Dedifferentiated amniotic fluid mesenchymal stem cell (primary cell): Measurements from ENCODE around the gene ZNF208.
"Not testable (repeated sequence)": the region's sequence is repeated elsewhere in the genome, so short reads cannot be mapped to it uniquely, and the experiment has no call there.

ENCODE experiments used
- DNase-seq: peaks from one replicate; pipeline ENCODE4 v3.0.0-alpha.2; 2016; ENCODE audit errors: extremely low spot score

ZNF208 gene

DNA sequence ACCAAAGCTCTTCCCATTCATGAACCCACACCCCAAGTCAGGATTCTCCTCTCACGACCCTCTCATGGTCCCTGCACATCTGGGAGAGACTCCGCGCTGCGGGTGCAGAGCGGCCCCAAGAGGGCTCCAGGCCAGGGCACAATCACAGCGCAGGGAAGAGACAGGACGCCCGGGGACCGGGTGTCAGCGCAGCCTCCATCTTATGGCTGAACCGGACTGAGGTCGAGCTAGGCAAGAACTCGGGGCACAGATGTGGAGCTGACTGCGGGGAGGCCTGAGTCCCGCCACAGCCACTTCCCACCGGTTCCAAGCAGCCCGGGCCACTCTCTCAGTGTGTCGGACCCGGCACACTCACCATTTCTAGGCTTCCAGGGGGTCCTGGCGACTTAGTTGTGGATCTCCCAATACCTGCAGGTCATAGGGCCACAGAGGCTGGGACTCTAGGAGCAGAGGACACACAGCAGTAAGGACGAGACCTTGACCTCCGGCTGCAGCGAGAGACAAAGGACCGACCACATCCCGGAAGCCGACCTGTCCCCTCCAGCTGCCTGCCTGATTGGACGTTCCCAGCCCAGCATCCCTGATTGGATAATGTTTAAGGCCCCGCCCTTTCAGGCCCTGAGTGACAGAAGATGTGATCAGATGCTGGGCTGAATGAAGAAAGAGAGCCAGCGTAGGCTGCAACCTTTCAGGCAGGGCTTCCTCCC is at the start of gene ZNF208:
TSS of gene ZNF208 (minus strand) at position 507 of the 707 bp plus-strand sequence. CDS start at position 358, 149 bp downstream.
- DNase-seq: not testable (repeated sequence)

DNA sequence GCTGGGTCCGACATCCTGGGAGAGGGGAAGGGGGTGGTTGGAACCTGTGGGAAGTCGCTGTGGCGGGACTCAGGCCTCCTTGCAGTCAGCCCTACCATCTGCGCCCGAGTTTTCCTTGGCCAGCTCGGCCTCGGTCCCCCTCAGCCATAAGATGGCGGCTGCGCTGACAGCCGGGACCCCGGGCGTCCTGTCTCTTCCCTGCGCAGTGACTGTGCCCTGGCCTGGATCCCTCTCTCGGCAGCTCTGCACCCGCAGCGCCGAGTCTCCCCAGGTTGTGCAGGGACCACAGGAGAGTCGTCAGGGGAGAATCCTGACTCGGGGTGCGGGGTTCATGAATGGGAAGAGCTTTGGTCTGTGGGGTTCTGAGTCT is 41.9 kb upstream of the ZNF208 start:
- DNase-seq: no peak

DNA sequence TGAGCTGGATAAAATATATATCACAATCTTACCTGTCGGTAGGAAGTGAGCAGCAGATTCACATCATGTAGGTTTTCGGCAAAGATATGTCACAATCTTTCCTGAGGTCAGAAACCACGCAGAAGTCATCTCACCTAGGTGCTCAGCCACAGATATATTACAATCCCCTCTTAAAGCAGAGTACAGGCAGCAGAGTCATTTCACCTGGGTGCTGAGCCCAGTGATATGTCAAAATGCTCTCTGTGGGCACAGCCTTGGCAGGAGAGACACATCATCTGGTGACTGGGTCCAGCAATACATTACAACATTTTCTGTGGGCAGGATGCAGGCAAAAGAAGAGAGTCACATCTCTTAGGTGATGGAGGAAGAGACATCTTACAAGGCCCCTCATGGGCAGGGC is 30.4 kb upstream of the ZNF208 start:
- not testable (repeated sequence) for DNase-seq

DNA sequence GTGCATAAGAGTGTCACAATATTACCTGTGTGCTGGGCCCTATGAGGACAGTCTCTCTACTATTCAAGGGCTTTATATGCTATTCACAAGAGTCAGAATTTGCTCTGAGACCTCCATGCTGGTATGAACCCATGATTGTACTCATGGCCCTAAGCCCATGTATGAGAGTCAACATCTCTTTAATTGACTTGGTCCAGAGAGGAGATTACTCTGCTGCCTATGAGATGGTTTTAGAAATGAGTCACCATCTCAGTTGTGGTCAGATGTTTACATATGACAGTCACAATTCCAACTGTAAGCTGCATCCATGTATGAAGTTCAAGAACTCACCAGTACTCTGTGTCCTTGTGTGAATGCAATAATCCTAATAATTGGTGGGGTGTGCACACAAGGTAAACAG is 19.9 kb upstream of the ZNF208 start:
- no peak for DNase-seq

DNA sequence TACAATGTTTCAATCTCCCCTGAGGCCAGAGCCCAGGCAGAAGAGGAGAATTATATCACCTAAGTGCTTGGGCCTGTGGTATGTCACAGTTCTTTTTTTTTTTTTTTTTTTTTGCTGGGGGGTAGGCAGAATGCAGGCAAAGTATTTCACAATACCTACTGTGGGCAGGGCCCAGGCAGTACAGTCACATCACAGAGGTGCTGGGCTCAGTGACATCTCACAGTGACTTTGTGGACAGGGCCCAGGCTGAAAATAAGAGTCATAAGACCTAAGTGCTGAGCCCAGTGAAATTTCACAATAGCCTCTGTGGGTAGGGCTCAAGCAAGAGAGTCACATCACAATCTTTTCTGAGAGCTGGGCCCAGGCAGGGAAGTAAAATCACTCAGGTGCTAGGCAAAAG is 15.9 kb upstream of the ZNF208 start:
- DNase-seq: no peak

DNA sequence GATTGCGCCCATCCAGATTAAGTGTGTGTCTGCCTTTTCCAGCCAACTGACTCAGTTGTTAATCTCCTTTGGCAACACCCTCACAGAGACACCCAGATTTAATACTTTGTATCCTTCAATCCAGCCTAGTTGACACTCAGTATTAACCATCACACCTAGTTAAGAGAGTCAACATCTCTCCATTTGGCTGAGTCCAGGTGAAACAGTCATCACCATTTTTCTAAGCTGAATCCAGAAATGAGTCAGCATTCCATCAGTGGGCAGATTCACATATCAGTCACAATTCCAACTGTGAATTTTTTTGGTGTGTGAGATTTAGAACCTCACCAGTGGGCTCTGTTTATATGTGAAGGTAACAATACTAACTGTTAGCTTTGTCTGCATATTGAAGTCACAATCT is 14.8 kb upstream of the ZNF208 start:
- not testable (repeated sequence) for DNase-seq

DNA sequence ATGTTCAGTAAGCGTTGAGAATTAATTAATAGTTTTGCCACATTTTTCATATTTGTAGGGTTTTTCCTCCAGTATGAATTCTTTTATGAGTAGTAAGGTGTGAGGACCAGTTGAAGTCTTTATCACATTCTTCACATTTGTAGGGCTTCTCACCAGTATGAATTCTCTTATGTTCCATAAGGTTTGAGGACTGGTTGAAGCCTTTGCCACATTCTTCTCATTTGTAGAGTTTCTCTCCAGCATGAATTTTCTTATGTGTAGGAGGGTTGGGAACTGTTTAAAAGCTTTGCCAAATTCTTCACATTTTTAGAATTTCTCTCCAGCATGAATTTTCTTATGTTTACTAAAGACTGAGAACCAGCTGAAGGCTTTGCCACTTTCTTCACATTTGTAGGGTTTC is 40.3 kb downstream of the ZNF208 start:
- no peak for DNase-seq

DNA sequence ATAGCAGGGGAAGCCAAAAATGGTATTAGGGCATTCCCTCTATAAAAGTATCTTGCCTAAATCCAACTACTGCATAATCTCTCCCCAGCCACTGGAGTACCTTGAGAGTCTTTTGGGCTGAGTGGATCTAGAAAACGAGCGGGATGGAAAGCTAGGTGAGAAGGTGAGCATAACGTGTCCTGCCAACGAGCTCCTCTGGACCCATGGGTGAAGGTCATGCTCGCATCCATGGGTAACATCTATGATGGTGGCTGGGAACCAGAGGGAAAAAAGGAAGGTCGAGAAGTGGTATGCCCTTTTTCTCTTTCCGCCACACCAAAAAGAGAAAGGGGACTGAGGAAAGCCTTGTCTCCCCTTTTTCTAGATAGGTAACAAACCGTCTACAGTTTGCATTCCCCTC is 63.0 kb downstream of the ZNF208 start:
- DNase-seq: no peak

DNA sequence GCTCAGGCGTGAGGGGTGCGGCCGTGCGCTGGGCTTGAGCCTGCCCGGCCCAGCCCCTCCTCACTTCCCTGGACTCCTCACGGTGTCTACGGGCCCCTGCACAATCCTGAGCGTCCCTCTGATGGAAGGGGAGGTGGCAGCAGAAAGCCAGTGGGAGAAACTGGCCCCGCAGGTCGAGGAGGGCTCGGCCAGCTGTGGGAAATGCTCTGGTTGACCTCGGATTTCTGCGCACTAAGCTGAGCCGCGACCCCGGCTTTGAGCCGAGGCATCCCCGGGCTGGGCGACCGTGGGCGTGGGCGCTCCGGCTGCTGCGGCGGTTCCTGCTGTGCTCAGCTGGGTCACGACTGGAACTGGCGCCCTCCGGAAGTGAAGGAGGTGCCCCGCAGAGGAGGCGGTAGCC is 70.1 kb downstream of the ZNF208 start:
- no peak for DNase-seq

DNA sequence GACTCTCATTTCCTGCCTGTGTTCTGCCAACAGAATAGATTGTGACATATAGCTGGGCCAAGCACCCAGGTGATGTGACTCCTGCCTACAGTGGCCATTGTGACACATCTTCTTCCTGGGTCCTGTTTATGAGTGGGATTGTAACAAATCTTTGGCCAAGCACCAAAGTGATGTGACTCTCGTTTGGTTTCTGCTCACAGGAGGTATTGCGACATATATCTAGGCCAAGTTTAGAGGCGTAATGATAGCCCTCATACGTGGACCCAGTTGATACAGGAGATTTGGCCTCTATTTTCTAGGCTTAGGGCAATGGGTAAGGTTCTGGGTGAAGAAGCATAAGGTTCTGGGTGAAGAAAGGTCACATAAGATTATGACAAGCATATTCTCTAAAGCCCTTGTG is 76.2 kb downstream of the ZNF208 start:
- DNase-seq: no peak

DNA sequence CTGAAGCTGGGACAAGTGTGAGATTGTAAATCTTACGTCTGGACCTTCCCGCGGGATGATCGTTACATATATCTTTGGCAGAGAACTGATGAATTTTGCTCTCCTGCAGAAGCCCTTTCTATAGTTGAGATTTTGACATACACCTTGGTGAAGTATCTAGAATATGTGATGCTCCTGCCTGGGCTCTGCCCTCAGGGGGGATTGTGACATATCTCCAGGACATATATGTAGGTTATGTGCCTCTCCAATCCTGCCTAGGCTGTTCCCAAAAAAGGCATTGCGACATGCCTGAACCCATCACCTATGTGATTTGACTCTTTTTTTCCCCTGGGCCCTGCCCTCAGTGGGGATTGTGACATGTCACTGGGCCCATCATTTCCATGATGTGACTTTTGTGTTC is 76.6 kb downstream of the ZNF208 start:
- DNase-seq: no peak

DNA sequence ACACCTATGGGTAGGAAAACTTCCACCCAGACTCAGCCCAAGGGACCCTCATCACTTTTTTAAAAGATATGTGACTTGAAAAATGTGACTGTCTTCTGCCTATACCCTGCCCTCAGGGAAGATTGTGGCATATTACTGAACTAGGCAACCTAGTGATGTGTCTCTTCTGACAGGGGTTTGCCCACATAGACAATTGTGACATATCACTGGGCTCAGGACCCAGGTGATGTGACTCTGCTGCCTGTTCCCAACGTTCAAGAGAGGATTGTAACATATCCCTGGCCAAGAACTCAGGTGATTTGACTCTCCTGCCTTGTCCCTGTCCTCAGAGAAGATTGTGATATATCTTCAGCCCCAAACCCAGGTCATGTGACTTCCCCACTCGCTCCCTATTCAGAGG is 88.5 kb downstream of the ZNF208 start:
- no peak for DNase-seq

DNA sequence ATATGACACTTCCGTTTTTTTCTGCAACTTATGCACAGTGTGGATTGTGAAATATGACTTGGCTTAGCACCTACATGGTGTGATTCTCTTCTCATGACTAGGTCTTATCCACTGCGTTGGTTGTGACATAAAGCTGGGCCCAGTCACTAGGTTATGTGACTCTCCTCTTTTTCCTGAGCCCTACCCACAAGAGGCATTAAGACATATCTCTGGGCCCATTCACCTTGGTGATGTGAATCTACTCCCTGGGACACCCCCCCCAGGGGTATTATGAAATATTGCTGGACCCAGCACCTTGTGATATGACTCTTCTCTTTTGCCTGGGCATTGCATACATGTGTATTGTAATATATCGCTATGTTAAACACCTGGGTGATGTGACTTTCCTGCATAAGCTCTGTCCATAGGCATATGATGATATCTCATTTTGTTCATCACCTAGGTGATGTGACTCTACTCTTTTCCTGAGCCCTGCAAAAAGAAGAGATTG is 89.0 kb downstream of the ZNF208 start:
- no peak for DNase-seq

DNA sequence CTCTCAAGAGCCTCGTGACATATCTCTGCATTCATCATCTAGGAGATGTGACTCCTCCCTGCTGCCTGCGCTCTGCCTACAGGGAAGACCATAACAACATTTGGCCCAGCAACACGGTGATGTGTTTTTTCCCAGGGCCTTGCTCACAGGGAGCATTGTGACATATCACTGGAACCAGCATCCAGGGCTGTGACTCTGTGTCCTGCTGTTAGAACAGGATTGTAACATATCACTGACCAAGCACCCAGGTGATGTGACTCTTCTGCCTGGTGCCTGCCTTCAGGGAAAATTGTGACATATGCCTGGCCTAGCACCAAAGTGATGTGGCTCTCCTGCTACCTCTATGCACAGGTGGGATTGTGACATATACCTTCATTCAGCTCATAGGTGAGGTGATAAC is 95.3 kb downstream of the ZNF208 start:
- DNase-seq: no peak

DNA sequence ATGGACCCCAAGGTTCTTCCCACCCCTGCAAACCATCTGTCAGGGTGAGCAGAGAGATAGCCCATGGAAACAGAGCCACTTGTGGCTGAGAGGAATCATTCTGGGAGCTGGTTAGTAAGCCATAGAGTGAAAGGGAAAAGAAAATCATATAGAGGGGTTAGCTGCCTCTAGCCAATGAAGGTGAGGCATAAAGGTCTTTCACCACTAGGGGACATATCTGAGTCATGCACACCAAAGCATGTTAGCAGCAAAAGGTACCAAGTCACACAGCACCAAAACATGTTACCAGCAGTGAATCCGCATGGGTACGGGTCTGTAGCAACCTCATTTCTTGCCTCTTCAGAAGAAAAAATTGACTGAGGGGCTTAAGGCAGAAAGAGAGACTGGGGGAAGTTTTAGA is 98.1 kb downstream of the ZNF208 start:
- DNase-seq: no peak

DNA sequence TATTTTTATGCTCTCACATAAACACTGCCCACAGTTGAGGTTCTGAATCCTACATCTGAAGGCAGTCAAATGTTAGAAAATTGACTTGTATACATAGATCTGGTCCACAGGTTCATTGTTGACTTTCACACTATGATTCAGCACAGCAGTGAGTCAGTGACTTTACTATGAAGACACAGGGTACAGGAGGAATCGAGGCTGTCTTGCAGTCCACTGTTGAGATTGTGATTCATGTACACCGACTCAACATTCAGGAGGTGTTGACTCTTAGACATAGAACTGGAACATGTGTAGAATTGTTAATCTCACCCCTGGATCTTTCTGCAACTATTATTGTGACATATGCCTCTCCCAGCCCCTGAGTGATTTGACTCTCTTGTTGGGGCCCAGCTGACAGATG is 100.4 kb downstream of the ZNF208 start:
- DNase-seq: no peak

DNA sequence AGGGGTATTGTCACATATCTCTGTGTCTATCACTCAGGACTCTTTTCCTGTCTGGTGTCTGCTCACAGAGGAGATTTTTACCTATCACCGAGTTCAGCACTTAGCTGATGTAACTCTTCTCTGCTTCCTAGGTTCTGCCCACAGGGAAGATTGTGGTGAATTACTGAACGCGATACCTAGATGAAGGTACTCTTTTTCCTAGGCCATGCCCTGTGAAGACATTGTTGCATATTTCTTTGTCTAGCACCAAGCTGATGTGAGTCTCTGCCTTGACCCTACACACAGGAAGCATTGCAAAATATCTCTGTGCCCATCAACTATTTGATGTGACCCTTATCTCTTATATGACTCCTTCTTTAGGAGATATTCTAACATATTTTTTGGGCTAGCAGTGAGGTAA is 102.7 kb downstream of the ZNF208 start:
- no peak for DNase-seq

DNA sequence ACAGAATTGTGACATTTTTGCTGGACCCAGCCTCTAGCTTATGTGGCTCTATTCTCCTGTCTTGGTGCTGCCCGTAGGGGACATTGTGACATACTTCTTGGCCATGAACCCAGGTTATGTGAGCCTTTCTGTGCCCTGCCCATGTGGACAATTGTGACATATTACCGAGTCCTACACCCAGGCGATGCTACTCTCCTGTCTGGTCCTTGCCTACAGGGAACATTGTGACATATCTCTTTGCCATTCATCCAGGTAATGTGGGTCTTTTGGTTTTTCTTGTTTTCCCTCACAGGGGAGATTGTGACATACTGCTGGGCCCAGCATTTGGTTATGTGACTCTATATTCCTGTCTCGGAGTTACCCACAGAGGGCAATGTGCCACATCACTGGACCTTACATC is 103.2 kb downstream of the ZNF208 start:
- DNase-seq: no peak

DNA sequence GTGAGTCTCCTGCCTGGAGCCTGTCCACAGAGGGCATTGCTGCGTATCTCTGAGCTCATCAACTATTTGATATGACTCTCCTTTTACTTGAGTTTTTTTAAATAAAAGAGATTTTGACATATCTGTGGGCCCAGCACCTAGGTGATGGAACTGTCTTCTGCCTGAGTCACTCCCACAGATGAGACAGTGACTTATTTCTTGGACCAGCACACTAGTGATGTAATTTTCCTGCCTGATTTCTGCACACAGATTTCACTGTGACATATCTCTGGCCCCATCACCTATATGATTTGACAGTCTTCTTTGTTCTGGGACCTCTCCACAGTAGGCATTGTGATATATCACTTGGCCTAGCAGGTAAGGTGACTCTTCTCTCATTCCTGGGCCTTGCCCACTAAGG is 108.2 kb downstream of the ZNF208 start:
- no peak for DNase-seq

DNA sequence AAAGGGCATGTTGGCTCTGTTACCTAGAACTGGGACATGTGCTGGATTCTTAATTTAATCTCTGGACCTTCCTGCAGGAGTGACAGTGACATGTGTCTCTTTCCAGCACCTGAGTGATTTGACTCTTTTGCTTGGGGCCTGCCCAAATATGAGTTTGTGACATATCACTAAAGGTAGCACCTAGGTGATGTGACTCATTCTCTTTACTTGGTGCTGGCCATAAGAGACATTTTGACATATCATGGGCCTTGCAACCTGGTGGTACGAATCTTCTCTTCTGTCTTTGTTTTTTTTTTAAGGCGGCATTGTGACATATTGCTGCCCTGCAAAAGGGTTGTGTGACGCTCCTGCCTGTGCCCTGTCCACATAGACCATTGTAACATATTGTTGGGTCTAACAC is 108.9 kb downstream of the ZNF208 start:
- no peak for DNase-seq

DNA sequence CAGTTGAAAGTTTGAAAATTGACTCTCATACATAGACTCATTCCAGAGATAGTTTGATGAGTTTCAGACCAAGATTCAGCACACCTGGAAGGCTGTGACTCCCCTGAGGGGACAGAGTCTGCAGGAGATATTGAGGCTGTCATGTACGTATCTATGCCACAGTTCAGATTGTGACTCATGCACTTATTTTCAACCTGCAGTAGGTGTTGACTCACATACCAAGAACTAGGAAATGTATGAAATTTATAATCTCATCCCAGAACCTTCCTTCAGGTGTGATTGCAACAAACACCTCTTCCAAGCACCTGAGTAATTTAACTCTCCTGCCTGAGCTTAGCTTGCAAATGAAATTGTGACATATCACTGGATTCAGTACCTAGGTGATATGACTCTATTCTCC is 110.3 kb downstream of the ZNF208 start:
- DNase-seq: no peak

DNA sequence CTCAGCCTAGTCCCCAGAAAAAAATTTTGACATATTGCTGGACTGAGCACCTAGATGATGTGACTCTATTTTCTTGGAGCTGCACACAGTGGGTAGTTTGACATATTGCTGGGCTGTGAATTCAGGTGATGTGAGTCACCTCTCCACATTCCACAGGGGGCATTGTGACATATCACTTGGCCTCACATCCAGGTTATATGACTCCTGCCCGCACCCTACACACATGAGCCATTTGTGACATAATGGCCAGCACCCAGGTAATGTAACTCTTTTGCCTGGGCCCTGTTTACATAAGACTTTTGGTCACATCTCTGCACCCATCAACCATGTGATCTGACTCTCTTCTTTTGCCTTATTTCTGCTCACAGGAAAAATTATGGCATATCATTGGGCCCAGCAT is 119.7 kb downstream of the ZNF208 start:
- no peak for DNase-seq

DNA sequence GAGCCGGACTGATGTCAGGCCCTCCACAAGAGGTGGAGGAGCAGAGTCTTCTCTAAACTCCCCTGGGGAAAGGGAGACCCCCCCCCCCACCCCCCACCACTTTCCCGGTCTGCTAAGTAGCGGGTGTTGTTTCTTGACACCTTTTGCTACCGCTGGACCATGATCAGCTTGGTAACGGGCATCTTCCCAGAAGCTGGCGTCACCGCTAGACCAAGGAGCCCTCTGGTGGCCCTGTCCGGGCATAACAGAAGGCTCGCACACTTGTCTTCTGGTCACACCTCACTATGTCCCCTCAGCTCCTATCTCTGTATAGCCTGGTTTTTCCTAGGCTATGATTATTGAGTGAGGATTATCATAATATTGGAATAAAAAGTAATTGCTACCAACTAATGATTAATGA is 120.7 kb downstream of the ZNF208 start:
- not testable (repeated sequence) for DNase-seq

DNA sequence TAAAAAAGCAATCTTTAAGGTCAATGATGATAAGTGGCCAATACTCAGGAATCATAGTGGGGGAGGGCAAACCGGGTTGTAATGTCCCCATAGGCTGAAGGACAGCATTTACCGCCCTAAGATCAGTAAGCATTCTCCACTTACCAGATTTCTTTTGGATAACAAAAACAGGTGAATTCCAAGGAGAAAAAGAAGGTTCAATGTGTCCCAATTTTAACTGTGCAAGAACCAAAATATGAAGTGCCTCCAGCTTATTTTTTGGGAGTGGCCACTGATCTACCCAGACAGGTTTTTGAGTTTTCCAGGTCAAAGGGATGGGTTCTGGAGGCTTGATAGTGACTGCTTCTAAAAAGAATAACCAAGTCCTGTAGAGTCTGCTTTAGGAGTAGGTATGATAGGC is 125.2 kb downstream of the ZNF208 start:
- not testable (repeated sequence) for DNase-seq
